Smooth muscle cell (in vitro differentiated cells): ENCODE data around the gene C14orf132. TPM values are rescaled to one million over a fixed set of nuclear protein-coding genes. Genes with fewer than 3 reads are reported as not detected.

Experiments
- DNase-seq: peaks from one replicate; lab custom pipeline; 2025; ENCODE audit not compliant: unreplicated experiment; lab: John Stamatoyannopoulos, UW
- H2AFZ ChIP-seq: fragments of 200-600 bp; sonication (generic); 2 replicates; pipeline ENCODE4 v1.6.0; 2016; ENCODE audit warnings: antibody characterized with exemption, low read depth, mild to moderate bottlenecking
- H3F3A ChIP-seq: fragments of 200-600 bp; sonication (generic); 2 replicates; pipeline ENCODE4 v1.6.0; 2017; ENCODE audit warnings: antibody characterized with exemption, low read depth
- H3K27ac ChIP-seq: fragments of 200-600 bp; sonication (generic); 2 replicates; pipeline ENCODE4 v1.5.1; 2016; ENCODE audit warnings: low read depth, mild to moderate bottlenecking
- H3K27me3 ChIP-seq: fragments of 200-600 bp; sonication (generic); 2 replicates; pipeline ENCODE4 v1.6.1; 2016; ENCODE audit warnings: low read depth, mild to moderate bottlenecking
- H3K36me3 ChIP-seq: fragments of 200-600 bp; sonication (generic); 2 replicates; pipeline ENCODE4 v1.5.1; 2016; ENCODE audit warnings: low read depth
- H3K4me1 ChIP-seq: fragments of 200-600 bp; sonication (generic); 2 replicates; pipeline ENCODE4 v1.5.1; 2016; ENCODE audit warnings: low read depth
- H3K4me2 ChIP-seq: fragments of 200-600 bp; sonication (generic); 2 replicates; pipeline ENCODE4 v1.6.0; 2016; ENCODE audit warnings: mild to moderate bottlenecking
- H3K4me3 ChIP-seq: fragments of 200-600 bp; sonication (generic); 2 replicates; pipeline ENCODE4 v1.5.1; 2016; ENCODE audit warnings: mild to moderate bottlenecking
- H3K79me2 ChIP-seq: fragments of 200-600 bp; sonication (generic); 2 replicates; pipeline ENCODE4 v1.6.0; 2016; ENCODE audit warnings: low read depth, mild to moderate bottlenecking
- H3K9ac ChIP-seq: fragments of 200-600 bp; sonication (generic); 2 replicates; pipeline ENCODE4 v1.6.0; 2016; ENCODE audit warnings: low read depth
- H3K9me3 ChIP-seq: fragments of 200-600 bp; sonication (generic); replicated peaks from 2 replicates; pipeline ENCODE4 v1.5.1; 2016; ENCODE audit warnings: low read depth
- H4K20me1 ChIP-seq: fragments of 200-600 bp; sonication (generic); 2 replicates; pipeline ENCODE4 v1.6.0; 2016; ENCODE audit warnings: low read depth
- CTCF ChIP-seq: fragments of 200-600 bp; sonication (generic); IDR thresholded peaks from 2 replicates; pipeline ENCODE4 v1.5.1; 2017; ENCODE audit warnings: borderline replicate concordance, mild to moderate bottlenecking, antibody characterized with exemption; ENCODE audit not compliant: insufficient read depth, poor library complexity, severe bottlenecking
- WGBS: methylation state at CpG from one replicate; pipeline ENCODE4 v1.1.7; 2016; ENCODE audit warnings: low lambda C conversion rate; 5-methylcytosine and 5-hydroxymethylcytosine counted together
- polyA plus RNA-seq: library from polyadenylated mRNA; unstranded; fragments of >200 nt; fragmentation: Nextera tagmentation; extraction: Ambion mirVana; gene quantifications from 2 replicates; pipeline ENCODE4 v1.2.1, GENCODE V29; 2016
- total RNA-seq: library from RNA; depleted of rRNA; stranded (reverse); fragments of >200 nt; gene quantifications from 2 replicates; pipeline ENCODE4 v1.2.3, GENCODE V29; 2014

C14orf132 gene
- total and polyA plus RNA-seq, 2 experiments from 2014 or later: 35.5 to 38.0 TPM

GRCh38 chr14:96030108-96030760 is 8.9 kb upstream of the C14orf132 start:
- Histone ChIP-seq H3K27me3 (no peaks in the 10 kb centered on the region), H3K4me1 (peaks cover 10% of the 10 kb centered on the region), H3F3A (no peaks in the 10 kb centered on the region), H3K4me2 (no peak overlapping the region), H3K9ac (no peak overlapping the region), H2AFZ (no peak overlapping the region), H3K27ac (no peak overlapping the region), H3K9me3 (no peaks in the 10 kb centered on the region), H3K79me2 (no peaks in the 10 kb centered on the region), H4K20me1 (no peaks in the 10 kb centered on the region), H3K4me3 (no peak overlapping the region), H3K36me3 (no peaks in the 10 kb centered on the region)
- no peak for DNase-seq
- TF ChIP-seq CTCF: no peak
- 80% methylated on average over 11 of the region's 11 CpGs for WGBS

GRCh38 chr14:96031691-96032090 is 7.5 kb upstream of the C14orf132 start:
- Histone ChIP-seq H3K36me3 (no peaks in the 10 kb centered on the region), H2AFZ (no peak overlapping the region), H3K9ac (no peak overlapping the region), H3K27me3 (no peaks in the 10 kb centered on the region), H3K4me1 (peaks cover 10% of the 10 kb centered on the region), H3K27ac (no peak overlapping the region), H3K4me2 (no peak overlapping the region), H3K79me2 (no peaks in the 10 kb centered on the region), H3K4me3 (no peak overlapping the region), H3K9me3 (no peaks in the 10 kb centered on the region), H4K20me1 (no peaks in the 10 kb centered on the region), H3F3A (no peaks in the 10 kb centered on the region)
- DNase-seq: no peak
- no peak for TF ChIP-seq CTCF
- WGBS: 86% methylated on average over 1 of the region's 1 CpG

DNA sequence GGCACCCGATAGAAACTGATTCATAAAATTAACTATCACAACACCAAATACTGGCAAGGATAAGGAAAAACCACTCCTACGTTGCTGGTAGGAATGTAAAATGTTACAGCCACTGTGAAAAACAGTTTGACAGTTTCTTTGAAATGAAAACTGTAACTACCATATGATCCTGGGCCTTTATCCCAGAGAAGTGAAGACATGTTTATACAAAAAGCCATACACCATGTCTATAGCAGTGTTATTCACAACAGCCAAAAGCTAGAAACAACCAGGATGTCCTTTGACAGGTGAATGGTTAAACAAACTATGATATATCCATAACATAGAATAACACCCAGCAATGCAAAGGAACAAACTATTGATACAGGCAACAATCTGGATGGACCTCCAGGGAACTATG is 3.7 kb upstream of the C14orf132 start:
- no peaks in the 10 kb centered on the region for H3F3A ChIP-seq
- H3K4me1 ChIP-seq: peaks cover 7% of the 10 kb centered on the region
- H3K9me3 ChIP-seq: no peaks in the 10 kb centered on the region
- peaks cover 4% of the 10 kb centered on the region for H4K20me1 ChIP-seq
- H3K4me3 ChIP-seq: no peak overlapping the region
- no peaks in the 10 kb centered on the region for H3K27me3 ChIP-seq
- H2AFZ ChIP-seq: no peak overlapping the region
- no peak for DNase-seq
- TF ChIP-seq CTCF: no peak
- no peak overlapping the region for H3K9ac ChIP-seq
- 75% methylated on average over 2 of the region's 2 CpGs for WGBS
- H3K4me2 ChIP-seq: no peak overlapping the region
- no peaks in the 10 kb centered on the region for H3K79me2 ChIP-seq
- H3K36me3 ChIP-seq: no peaks in the 10 kb centered on the region
- no peak overlapping the region for H3K27ac ChIP-seq
